ACHN (cell line): ENCODE data around the gene CALCOCO1.
A peak's percentile ranks its signal among the peaks of the same experiment; 100 is the strongest.
"Not testable (repeated sequence)": the region's sequence is repeated elsewhere in the genome, so short reads cannot be mapped to it uniquely, and the experiment has no call there.

ENCODE experiments used
- DNase-seq: peaks from one replicate; pipeline ENCODE4 v3.0.0-alpha.2; 2015
- in situ Hi-C: cut with HindIII; loops from 2 replicates; pipeline ENCODE4 v1.10.0; 2017; ENCODE audit warnings: low sequenced_read_pairs, low pct_ligation_motif_present, low pct_unique_long_range_greater_than_20kb

CALCOCO1 gene, protein sequence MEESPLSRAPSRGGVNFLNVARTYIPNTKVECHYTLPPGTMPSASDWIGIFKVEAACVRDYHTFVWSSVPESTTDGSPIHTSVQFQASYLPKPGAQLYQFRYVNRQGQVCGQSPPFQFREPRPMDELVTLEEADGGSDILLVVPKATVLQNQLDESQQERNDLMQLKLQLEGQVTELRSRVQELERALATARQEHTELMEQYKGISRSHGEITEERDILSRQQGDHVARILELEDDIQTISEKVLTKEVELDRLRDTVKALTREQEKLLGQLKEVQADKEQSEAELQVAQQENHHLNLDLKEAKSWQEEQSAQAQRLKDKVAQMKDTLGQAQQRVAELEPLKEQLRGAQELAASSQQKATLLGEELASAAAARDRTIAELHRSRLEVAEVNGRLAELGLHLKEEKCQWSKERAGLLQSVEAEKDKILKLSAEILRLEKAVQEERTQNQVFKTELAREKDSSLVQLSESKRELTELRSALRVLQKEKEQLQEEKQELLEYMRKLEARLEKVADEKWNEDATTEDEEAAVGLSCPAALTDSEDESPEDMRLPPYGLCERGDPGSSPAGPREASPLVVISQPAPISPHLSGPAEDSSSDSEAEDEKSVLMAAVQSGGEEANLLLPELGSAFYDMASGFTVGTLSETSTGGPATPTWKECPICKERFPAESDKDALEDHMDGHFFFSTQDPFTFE

GRCh38 chr12:53727310-53728041 is at the start of gene CALCOCO1:
Gene CALCOCO1 (minus strand): TSS chr12:53727452. CDS start chr12:53725242, 2,210 bp downstream.
- peak; percentile 99 for DNase-seq
- in situ Hi-C loops, result no loop called here

DNA sequence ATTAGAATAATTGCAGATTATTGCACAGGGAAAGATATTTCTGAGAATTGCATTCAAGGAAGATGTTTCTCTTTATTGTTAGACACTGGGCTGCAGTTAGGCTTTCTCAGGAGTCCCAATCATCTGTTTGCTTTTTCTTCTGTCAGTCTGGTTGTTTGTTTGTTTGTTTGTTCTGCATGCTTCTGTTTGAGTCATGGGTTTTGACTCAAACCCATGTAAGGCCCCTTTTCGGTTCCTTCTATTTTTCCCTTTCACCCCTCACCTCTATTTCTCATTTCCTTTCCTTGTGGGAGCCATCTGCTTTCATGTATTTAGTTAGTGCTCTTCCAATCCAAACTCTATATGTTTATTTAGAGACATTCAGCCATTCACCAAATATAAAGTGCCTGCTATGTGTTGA is 49.6 kb upstream of the CALCOCO1 start:
- DNase-seq, result no peak
- in situ Hi-C loops, result no loop called here

DNA sequence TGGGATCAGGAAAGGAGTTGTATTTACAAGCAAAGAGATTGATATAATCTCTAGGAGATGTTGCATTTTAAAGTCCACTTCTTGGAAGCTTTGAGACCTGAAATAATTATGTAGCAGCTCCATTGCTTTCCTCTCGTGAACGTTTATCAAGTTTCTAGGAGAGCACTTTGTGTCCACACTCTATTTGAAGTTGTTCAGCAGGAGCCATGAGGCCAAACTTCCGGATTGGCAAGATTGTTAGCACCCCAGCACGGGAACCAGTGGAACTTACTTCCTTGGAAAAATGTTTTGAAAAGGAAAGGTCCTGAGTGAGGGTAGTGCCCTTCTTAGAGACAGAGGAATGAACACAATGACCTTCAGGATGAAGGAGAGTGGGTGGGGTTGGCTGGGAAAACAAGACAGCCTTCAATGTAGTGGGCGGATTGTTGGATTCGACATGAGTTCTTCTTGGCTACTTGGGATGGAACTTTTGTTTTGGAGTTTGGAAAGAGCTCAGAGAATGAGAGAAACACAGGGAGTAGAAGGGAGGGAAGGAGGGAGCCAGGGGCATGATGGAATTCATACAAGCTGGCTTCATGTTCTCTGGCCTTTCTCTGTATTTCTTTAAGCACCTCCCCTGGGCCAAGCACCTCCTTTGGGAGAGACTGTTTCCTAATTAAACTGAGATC is 48.4 kb upstream of the CALCOCO1 start:
- no peak for DNase-seq
- in situ Hi-C loops, result no loop called here

DNA sequence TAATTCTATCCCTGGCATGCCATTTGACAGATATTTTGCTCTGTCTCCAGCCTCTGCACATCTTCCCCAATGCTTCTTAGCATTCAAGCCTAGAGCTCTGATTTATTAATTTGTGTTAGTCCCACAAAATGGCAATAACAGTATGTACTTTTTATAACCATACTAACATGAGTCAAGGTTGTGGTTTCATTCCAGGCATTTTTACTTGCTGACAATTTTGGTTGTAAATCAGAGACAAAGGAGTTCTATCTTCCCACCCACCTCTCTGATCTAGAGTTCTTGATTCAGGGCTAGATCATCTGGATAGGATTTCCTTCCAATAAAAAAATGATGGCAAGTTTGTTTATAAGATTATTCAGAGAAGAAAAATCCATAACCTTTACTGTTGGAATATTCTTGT is 43.0 kb upstream of the CALCOCO1 start:
- DNase-seq, result peak; percentile 81
- in situ Hi-C loops, result no loop called here

GRCh38 chr12:53768976-53769375 is 41.7 kb upstream of the CALCOCO1 start:
- in situ Hi-C loops, result no loop called here
- DNase-seq, result no peak

- in situ Hi-C loops, result no loop called here
- no peak for DNase-seq
These were observed 39.6 kb upstream of the CALCOCO1 start for GRCh38 chr12:53766881-53767280.

DNA sequence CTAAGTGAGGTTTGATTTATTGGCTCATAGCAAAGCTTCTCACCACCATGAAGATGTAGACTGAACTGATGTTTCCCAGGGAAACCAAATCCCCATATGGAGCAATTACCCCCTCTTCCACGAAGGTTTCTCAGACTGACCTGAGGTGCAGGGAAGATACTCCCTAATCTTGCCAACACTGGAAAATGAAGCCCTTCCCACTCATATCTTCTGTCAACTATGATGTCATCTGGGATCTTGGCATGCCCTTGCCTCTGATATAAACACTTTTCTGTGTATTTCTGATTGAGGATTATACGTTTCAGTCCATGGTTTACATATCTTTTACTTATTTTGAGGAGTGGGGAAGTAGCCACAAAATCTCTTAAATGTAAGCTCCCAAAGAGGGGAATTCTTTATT is 38.6 kb upstream of the CALCOCO1 start:
- in situ Hi-C loops, result no loop called here

GRCh38 chr12:53764615-53765014 is 37.4 kb upstream of the CALCOCO1 start:
- in situ Hi-C loops, result no loop called here
- no peak for DNase-seq

More for the DNA sequence above, 38.6 kb upstream of the CALCOCO1 start:
- no peak for DNase-seq

- in situ Hi-C loops, DNase-seq: not testable (repeated sequence)
These were observed 35.5 kb upstream of the CALCOCO1 start for GRCh38 chr12:53762793-53763192.

DNA sequence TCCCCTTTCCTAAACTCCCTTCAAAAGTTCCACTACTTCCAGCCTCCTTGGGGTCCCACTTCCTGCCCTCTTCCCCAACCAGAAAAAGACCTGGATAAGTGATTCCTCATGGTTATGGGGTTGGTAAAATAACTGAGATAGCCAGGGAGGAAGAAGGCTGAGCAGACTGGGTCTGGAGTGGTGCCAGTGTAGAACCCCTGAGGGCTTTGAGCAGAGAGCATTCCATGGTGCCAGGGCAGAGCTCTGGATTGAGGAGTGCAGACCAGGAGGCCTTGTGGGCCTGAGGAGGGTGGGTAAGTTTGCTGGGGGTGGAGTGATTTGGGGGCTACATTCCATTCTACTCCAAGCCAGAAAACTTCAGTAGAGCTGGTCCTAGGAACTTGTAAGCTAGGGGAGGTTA is 34.1 kb upstream of the CALCOCO1 start:
- DNase-seq, result no peak
- in situ Hi-C loops, result no loop called here

GRCh38 chr12:53759261-53759660 is 32.0 kb upstream of the CALCOCO1 start:
- in situ Hi-C loops, result no loop called here
- DNase-seq, result no peak

- in situ Hi-C loops, result no loop called here
- DNase-seq, result no peak
These were observed 31.5 kb upstream of the CALCOCO1 start for GRCh38 chr12:53758730-53759103.

DNA sequence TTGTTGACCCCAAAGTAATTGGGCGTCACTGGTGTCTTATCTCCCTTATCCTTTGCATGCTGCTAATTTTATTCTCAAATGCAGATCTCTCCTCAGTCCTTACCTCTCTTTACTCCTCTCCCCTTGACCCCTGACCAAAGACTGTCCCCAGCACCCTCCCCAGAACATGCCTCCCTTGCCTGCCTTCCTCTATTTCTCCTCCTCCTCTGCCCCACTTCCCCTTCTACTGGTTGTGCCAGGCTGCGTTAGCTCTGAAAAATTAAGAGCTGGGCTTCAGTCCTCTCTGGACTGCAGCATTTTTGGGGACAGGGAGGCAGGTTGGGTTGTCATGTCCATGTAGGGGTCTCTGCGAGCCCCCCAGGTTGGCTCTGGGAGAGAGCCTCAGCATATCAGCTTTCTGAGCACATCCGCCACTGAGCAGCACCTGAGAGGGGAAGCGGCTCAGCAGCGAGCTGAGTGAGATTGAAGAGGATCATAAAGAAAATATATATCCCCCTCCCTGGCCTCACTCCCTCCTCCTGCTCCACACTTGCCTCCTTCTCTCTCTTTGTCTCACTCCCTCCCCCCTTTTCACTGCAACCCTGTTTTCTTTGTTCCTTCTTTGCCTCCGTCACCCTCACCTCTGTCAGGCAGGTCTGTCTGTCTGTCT is 31.0 kb upstream of the CALCOCO1 start:
- in situ Hi-C loops, result no loop called here
- DNase-seq, result no peak

GRCh38 chr12:53757101-53757770 is 30.0 kb upstream of the CALCOCO1 start:
- peak; percentile 85 for DNase-seq
- in situ Hi-C loops, result no loop called here

- no peak for DNase-seq
- in situ Hi-C loops, result no loop called here
These were observed 29.2 kb upstream of the CALCOCO1 start for GRCh38 chr12:53756300-53757100.

GRCh38 chr12:53755893-53756292 is 28.6 kb upstream of the CALCOCO1 start:
- in situ Hi-C loops, result no loop called here
- DNase-seq, result no peak

GRCh38 chr12:53755451-53755891 is 28.2 kb upstream of the CALCOCO1 start:
- in situ Hi-C loops, result no loop called here
- no peak for DNase-seq
